H9 (cell line): ENCODE measurements around the gene KDR. TPM values are rescaled to one million over a fixed set of nuclear protein-coding genes. Genes with fewer than 3 reads are reported as not detected.

ENCODE experiments used
- DNase-seq: peaks from one replicate; pipeline ENCODE4 v3.0.0-alpha.2; 2017
- H2AFZ ChIP-seq: one replicate; pipeline ENCODE4 v1.6.1; 2013; ENCODE audit warnings: mild to moderate bottlenecking, low read length, control low read depth, moderate library complexity
- H2AK5ac ChIP-seq: 2 replicates; pipeline ENCODE4 v1.6.1; 2013; ENCODE audit warnings: low read length, control low read depth, mixed read lengths; ENCODE audit not compliant: insufficient read length
- H2BK120ac ChIP-seq: one replicate; pipeline ENCODE4 v1.6.1; 2013; ENCODE audit warnings: low read depth, mild to moderate bottlenecking, low read length, control low read depth, inconsistent platforms; ENCODE audit not compliant: poor library complexity, severe bottlenecking
- H2BK12ac ChIP-seq: 2 replicates; pipeline ENCODE4 v1.6.1; 2013; ENCODE audit warnings: low read length, control low read depth, mixed read lengths, low read depth; ENCODE audit not compliant: insufficient read length
- H2BK15ac ChIP-seq: 2 replicates; pipeline ENCODE4 v1.6.1; 2013; ENCODE audit warnings: low read depth, low read length, control low read depth
- H2BK20ac ChIP-seq: one replicate; pipeline ENCODE4 v1.6.1; 2013; ENCODE audit warnings: low read depth, mild to moderate bottlenecking, low read length, control low read depth, inconsistent platforms; ENCODE audit not compliant: poor library complexity, severe bottlenecking
- H2BK5ac ChIP-seq: 2 replicates; pipeline ENCODE4 v1.6.1; 2013; ENCODE audit warnings: low read length, control low read depth, mixed read lengths; ENCODE audit not compliant: insufficient read length
- H3K14ac ChIP-seq: 2 replicates; pipeline ENCODE4 v1.6.1; 2013; ENCODE audit warnings: low read length, control low read depth; ENCODE audit not compliant: insufficient read depth
- H3K18ac ChIP-seq: 2 replicates; pipeline ENCODE4 v1.6.1; 2013; ENCODE audit warnings: low read depth, mild to moderate bottlenecking, mixed read lengths, low read length, control low read depth; ENCODE audit not compliant: insufficient read length
- H3K23ac ChIP-seq: 2 replicates; pipeline ENCODE4 v1.6.1; 2013; ENCODE audit warnings: low read length, control low read depth, mixed read lengths, low read depth; ENCODE audit not compliant: insufficient read length
- H3K23me2 ChIP-seq: 2 replicates; pipeline ENCODE4 v1.6.1; 2013; ENCODE audit warnings: low read depth, mild to moderate bottlenecking, mixed read lengths, low read length, control low read depth; ENCODE audit not compliant: insufficient read length, poor library complexity, severe bottlenecking
- H3K27ac ChIP-seq: 2 replicates; pipeline ENCODE4 v1.5.1; 2013; ENCODE audit warnings: low read length, control low read depth, mixed read lengths, low read depth; ENCODE audit not compliant: insufficient read length
- H3K27me3 ChIP-seq: 2 replicates; pipeline ENCODE4 v1.6.1; 2013; ENCODE audit warnings: low read length, control low read depth, inconsistent platforms; ENCODE audit not compliant: insufficient read depth
- H3K4ac ChIP-seq: 2 replicates; pipeline ENCODE4 v1.6.1; 2013; ENCODE audit warnings: low read depth, mild to moderate bottlenecking, control low read depth, inconsistent platforms, low read length, moderate library complexity
- H3K4me1 ChIP-seq: 2 replicates; pipeline ENCODE4 v1.6.1; 2013; ENCODE audit warnings: low read length, control low read depth, inconsistent platforms; ENCODE audit not compliant: insufficient read depth
- H3K4me2 ChIP-seq: 2 replicates; pipeline ENCODE4 v1.6.1; 2013; ENCODE audit warnings: low read length, control low read depth, mixed read lengths; ENCODE audit not compliant: insufficient read length, insufficient read depth
- H3K56ac ChIP-seq: 2 replicates; pipeline ENCODE4 v1.6.1; 2013; ENCODE audit warnings: low read depth, mild to moderate bottlenecking, mixed read lengths, low read length, control low read depth; ENCODE audit not compliant: insufficient read length
- H3K79me1 ChIP-seq: 2 replicates; pipeline ENCODE4 v1.6.1; 2013; ENCODE audit warnings: low read depth, mild to moderate bottlenecking, moderate library complexity, low read length, control low read depth, inconsistent platforms; ENCODE audit not compliant: insufficient read depth, poor library complexity, severe bottlenecking
- H3K79me2 ChIP-seq: 2 replicates; pipeline ENCODE4 v1.6.1; 2013; ENCODE audit warnings: low read length, control low read depth, inconsistent platforms; ENCODE audit not compliant: insufficient read depth
- H3K9ac ChIP-seq: 2 replicates; pipeline ENCODE4 v1.6.1; 2013; ENCODE audit warnings: low read length, control low read depth, mixed read lengths; ENCODE audit not compliant: insufficient read length; ENCODE audit errors: extremely low read depth
- H3K9me3 ChIP-seq: one replicate; pipeline ENCODE4 v1.6.1; 2013; ENCODE audit warnings: low read depth, low read length, inconsistent platforms; ENCODE audit not compliant: control insufficient read depth
- H3T11ph ChIP-seq: one replicate; pipeline ENCODE4 v1.6.1; 2013; ENCODE audit warnings: mild to moderate bottlenecking, low read length, control low read depth, inconsistent platforms
- H4K20me1 ChIP-seq: one replicate; pipeline ENCODE4 v1.6.1; 2013; ENCODE audit not compliant: control insufficient read depth, insufficient read length, insufficient read depth
- H4K5ac ChIP-seq: 2 replicates; pipeline ENCODE4 v1.6.1; 2013; ENCODE audit warnings: low read depth, mild to moderate bottlenecking, mixed read lengths, low read length, control low read depth; ENCODE audit not compliant: insufficient read length
- H4K8ac ChIP-seq: replicated peaks from 2 replicates; pipeline ENCODE4 v1.6.1; 2013; ENCODE audit warnings: low read length, control low read depth, mixed read lengths, low read depth; ENCODE audit not compliant: insufficient read length
- H4K91ac ChIP-seq: 2 replicates; pipeline ENCODE4 v1.6.1; 2013; ENCODE audit warnings: low read depth, mild to moderate bottlenecking, moderate library complexity, mixed read lengths, low read length, control low read depth; ENCODE audit not compliant: insufficient read length
- H3K27ac Mint-ChIP-seq, 3 experiments: 2 replicates in 2 of 3; 3 replicates in 1 of 3; pipeline ENCODE4 v1.8.0; 2020 to 2021; ENCODE audit warnings: mixed read lengths in 3 of 3, mild to moderate bottlenecking in 1 of 3, moderate library complexity in 1 of 3
- H3K27me3 Mint-ChIP-seq: 2 replicates; pipeline ENCODE4 v1.8.0; 2021; ENCODE audit warnings: low read depth, mild to moderate bottlenecking, moderate library complexity, mixed read lengths
- H3K36me3 Mint-ChIP-seq, 3 experiments: 2 replicates in 2 of 3; 3 replicates in 1 of 3; pipeline ENCODE4 v1.8.0; 2020 to 2021; ENCODE audit warnings: low read depth in 3 of 3, mixed read lengths in 3 of 3; ENCODE audit not compliant: insufficient read depth in 1 of 3
- H3K4me1 Mint-ChIP-seq, 2 experiments: 2 replicates each; pipeline ENCODE4 v1.8.0; 2020; ENCODE audit warnings: mixed read lengths in 2 of 2
- H3K4me3 Mint-ChIP-seq, 2 experiments: 2 replicates in 1 of 2; 3 replicates in 1 of 2; pipeline ENCODE4 v1.8.0; 2020 to 2021; ENCODE audit warnings: mild to moderate bottlenecking in 2 of 2, mixed read lengths in 2 of 2, moderate library complexity in 1 of 2
- H3K9me3 Mint-ChIP-seq, 2 experiments: 2 replicates in 1 of 2; 3 replicates in 1 of 2; pipeline ENCODE4 v1.8.0; 2020; ENCODE audit warnings: mild to moderate bottlenecking in 2 of 2, mixed read lengths in 2 of 2, moderate library complexity in 1 of 2
- WGBS: extraction: QIAGEN DNeasy Blood & Tissue Kit; methylation state at CpG from one replicate; pipeline ENCODE4 v1.1.7; 2013; ENCODE audit warnings: missing lambda C conversion rate, low lambda C conversion rate, mixed read lengths; ENCODE audit not compliant: insufficient read length; ENCODE audit errors: extremely low coverage; 5-methylcytosine and 5-hydroxymethylcytosine counted together
- total RNA-seq: library from RNA; stranded (reverse); gene quantifications from 2 replicates; pipeline ENCODE4 v1.2.1, GENCODE V29; 2021
- TF ChIP-seq, protein P1 (sequence below): fragments of 200-600 bp; sonication (generic); conservative IDR thresholded peaks from 3 replicates; pipeline ENCODE4 v1.8.0; 2021; ENCODE audit warnings: antibody characterized with exemption, mild to moderate bottlenecking

KDR gene
- total RNA-seq, 1 experiment from 2014 or later, result 51.4 TPM

DNA sequence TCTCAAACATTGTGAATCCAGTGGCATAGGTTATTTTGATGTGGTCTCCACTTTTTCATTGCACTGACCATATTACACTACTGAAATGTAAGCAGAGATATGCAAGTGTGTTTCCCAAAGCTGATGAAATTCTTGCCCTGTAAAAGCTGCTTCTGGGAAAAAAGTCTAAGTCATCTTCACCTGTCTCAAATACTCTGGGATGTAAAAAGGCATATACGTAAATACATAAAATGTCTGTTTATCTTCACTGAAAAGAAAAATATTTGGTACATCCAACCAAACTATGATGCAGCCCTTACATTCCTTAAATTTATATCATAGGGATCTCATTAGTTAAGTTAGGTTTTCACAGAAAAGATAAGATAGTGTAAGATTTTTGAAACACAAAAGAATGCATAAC is 7.9 kb downstream of the KDR start:
- no peak overlapping the region for H3K4ac ChIP-seq
- H2BK15ac ChIP-seq, result no peak overlapping the region
- no peaks in the 10 kb centered on the region for H3K27me3 Mint-ChIP-seq
- no peak overlapping the region for H3K27ac Mint-ChIP-seq
- no peaks in the 10 kb centered on the region for H3K27me3 ChIP-seq
- H3K79me2 ChIP-seq, result peaks cover 13% of the 10 kb centered on the region; the same call in 1 of the 2 replicates
- no peak overlapping the region for H3K18ac ChIP-seq
- H3K9ac ChIP-seq, result no peak overlapping the region
- no peak overlapping the region for H3K56ac ChIP-seq
- no peak overlapping the region for H4K91ac ChIP-seq
- no peak overlapping the region for H3K4me3 Mint-ChIP-seq
- no peaks in the 10 kb centered on the region for H3K9me3 ChIP-seq
- H4K5ac ChIP-seq, result no peak overlapping the region
- no peak overlapping the region for H4K8ac ChIP-seq
- H3K14ac ChIP-seq, result no peak overlapping the region
- no peaks in the 10 kb centered on the region for H3K79me1 ChIP-seq
- H3K27ac ChIP-seq, result no peak overlapping the region
- TF ChIP-seq, protein P1, sequence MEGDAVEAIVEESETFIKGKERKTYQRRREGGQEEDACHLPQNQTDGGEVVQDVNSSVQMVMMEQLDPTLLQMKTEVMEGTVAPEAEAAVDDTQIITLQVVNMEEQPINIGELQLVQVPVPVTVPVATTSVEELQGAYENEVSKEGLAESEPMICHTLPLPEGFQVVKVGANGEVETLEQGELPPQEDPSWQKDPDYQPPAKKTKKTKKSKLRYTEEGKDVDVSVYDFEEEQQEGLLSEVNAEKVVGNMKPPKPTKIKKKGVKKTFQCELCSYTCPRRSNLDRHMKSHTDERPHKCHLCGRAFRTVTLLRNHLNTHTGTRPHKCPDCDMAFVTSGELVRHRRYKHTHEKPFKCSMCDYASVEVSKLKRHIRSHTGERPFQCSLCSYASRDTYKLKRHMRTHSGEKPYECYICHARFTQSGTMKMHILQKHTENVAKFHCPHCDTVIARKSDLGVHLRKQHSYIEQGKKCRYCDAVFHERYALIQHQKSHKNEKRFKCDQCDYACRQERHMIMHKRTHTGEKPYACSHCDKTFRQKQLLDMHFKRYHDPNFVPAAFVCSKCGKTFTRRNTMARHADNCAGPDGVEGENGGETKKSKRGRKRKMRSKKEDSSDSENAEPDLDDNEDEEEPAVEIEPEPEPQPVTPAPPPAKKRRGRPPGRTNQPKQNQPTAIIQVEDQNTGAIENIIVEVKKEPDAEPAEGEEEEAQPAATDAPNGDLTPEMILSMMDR, result no peak
- H2BK120ac ChIP-seq, result no peak overlapping the region
- H3K9me3 Mint-ChIP-seq, result no peaks in the 10 kb centered on the region
- H2BK12ac ChIP-seq, result no peak overlapping the region
- H2AK5ac ChIP-seq, result no peak overlapping the region
- H2BK20ac ChIP-seq, result no peak overlapping the region
- no peak overlapping the region for H2BK5ac ChIP-seq
- no peaks in the 10 kb centered on the region for H3K23me2 ChIP-seq
- no peak overlapping the region for H3K4me2 ChIP-seq
- H3K23ac ChIP-seq, result no peak overlapping the region
- H3K4me1 Mint-ChIP-seq, result peaks cover 7 to 16% of the 10 kb centered on the region in 2 experiments
- no CpG with 5 or more reads among the region's 1 CpG for WGBS
- no peak overlapping the region for H2AFZ ChIP-seq
- no peaks in the 10 kb centered on the region; the same call in 1 of the 2 replicates for H3K4me1 ChIP-seq
- H3K36me3 Mint-ChIP-seq, result peaks cover 3 to 48% (median 30%) of the 10 kb centered on the region in 3 experiments; a peak in 5 of 7 replicates
- H4K20me1 ChIP-seq, result no peaks in the 10 kb centered on the region
- H3T11ph ChIP-seq, result no peak overlapping the region
- DNase-seq, result no peak
